Measurements from ENCODE around the gene ZBTB7B.

DNA sequence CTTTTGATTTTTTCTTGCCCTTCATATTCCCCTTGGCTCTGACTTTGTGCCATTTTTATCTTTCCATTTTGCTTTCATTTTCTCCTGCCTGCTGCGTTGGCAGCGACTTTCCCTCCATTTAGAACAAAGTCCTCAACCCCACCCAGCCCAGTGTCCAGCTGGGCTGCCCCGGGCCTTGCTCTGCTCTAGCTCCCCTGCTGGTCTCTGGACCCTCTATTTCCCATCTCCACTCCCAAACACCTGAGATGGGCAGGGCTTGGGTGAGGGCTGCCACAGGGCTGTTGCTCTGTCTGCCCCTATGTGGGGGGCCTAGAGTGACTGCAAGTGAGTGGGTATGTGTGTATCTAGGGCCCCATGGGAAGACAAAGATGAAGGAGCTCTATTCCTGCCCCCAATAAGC, 41.2 kb downstream of the ZBTB7B start:
- TF ChIP-seq, protein P1, sequence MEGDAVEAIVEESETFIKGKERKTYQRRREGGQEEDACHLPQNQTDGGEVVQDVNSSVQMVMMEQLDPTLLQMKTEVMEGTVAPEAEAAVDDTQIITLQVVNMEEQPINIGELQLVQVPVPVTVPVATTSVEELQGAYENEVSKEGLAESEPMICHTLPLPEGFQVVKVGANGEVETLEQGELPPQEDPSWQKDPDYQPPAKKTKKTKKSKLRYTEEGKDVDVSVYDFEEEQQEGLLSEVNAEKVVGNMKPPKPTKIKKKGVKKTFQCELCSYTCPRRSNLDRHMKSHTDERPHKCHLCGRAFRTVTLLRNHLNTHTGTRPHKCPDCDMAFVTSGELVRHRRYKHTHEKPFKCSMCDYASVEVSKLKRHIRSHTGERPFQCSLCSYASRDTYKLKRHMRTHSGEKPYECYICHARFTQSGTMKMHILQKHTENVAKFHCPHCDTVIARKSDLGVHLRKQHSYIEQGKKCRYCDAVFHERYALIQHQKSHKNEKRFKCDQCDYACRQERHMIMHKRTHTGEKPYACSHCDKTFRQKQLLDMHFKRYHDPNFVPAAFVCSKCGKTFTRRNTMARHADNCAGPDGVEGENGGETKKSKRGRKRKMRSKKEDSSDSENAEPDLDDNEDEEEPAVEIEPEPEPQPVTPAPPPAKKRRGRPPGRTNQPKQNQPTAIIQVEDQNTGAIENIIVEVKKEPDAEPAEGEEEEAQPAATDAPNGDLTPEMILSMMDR (IDR thresholded peaks at IDR 0.05) = no peak
- TF ChIP-seq ZFX (IDR thresholded peaks at IDR 0.05; ENCODE audit: borderline replicate concordance) = no peak
